GM04503 (cell line): ENCODE measurements around the gene UBR2.
"Not testable (repeated sequence)": the region's sequence is repeated elsewhere in the genome, so short reads cannot be mapped to it uniquely, and the experiment has no call there.

Experiments
- DNase-seq: peaks from one replicate; pipeline ENCODE4 v3.0.0-alpha.2; 2012; ENCODE audit warnings: low read depth

The UBR2 gene

GRCh38 chr6:42618105-42618504 lies 54.3 kb downstream of the UBR2 start:
- no peak for DNase-seq

- DNase-seq = peak; percentile 59
Observed at GRCh38 chr6:42618686-42619085, 54.9 kb downstream of the UBR2 start.

GRCh38 chr6:42619963-42620362 lies 56.1 kb downstream of the UBR2 start:
- no peak for DNase-seq

GRCh38 chr6:42624601-42625000 lies 60.8 kb downstream of the UBR2 start:
- DNase-seq = no peak

GRCh38 chr6:42627044-42627443 lies 63.2 kb downstream of the UBR2 start:
- DNase-seq = no peak

- no peak for DNase-seq
Observed at GRCh38 chr6:42627674-42628073, 63.8 kb downstream of the UBR2 start.

- DNase-seq = no peak
Observed at GRCh38 chr6:42628604-42629003, 64.8 kb downstream of the UBR2 start.

GRCh38 chr6:42629845-42630244 lies 66.0 kb downstream of the UBR2 start:
- no peak for DNase-seq

- DNase-seq = no peak
Observed at GRCh38 chr6:42637681-42638080, 73.9 kb downstream of the UBR2 start.

GRCh38 chr6:42642794-42643193 lies 79.0 kb downstream of the UBR2 start:
- DNase-seq = no peak

- DNase-seq = no peak
Observed at GRCh38 chr6:42644211-42644610, 80.4 kb downstream of the UBR2 start.

GRCh38 chr6:42652024-42652746 lies 88.4 kb downstream of the UBR2 start:
- no peak for DNase-seq

- no peak for DNase-seq
Observed at GRCh38 chr6:42653851-42654250, 90.0 kb downstream of the UBR2 start.

- no peak for DNase-seq
Observed at GRCh38 chr6:42659806-42660205, 96.0 kb downstream of the UBR2 start.

GRCh38 chr6:42661540-42662153 lies 97.8 kb downstream of the UBR2 start:
- peak; percentile 17 for DNase-seq

- no peak for DNase-seq
Observed at GRCh38 chr6:42664718-42665117, 100.9 kb downstream of the UBR2 start.

GRCh38 chr6:42674368-42674767 lies 110.5 kb downstream of the UBR2 start:
- not testable (repeated sequence) for DNase-seq

GRCh38 chr6:42674780-42675179 lies 111.0 kb downstream of the UBR2 start:
- DNase-seq = no peak

GRCh38 chr6:42679358-42679757 lies 115.5 kb downstream of the UBR2 start:
- DNase-seq = no peak

- DNase-seq = no peak
Observed at GRCh38 chr6:42688281-42688680, 124.5 kb downstream of the UBR2 start.

GRCh38 chr6:42689371-42689770 lies 125.5 kb downstream of the UBR2 start:
- no peak for DNase-seq

- DNase-seq = no peak
Observed at GRCh38 chr6:42690151-42690702, 126.4 kb downstream of the UBR2 start.

GRCh38 chr6:42690872-42691271 lies 127.0 kb downstream of the UBR2 start:
- DNase-seq = no peak
